GM12878 (cell line): ENCODE results near the gene UBE2E2. TPM values are rescaled to one million over a fixed set of nuclear protein-coding genes. Genes with fewer than 3 reads are reported as not detected.
A peak's percentile ranks its signal among the peaks of the same experiment; 100 is the strongest.

Experiments
- ATAC-seq: fragments of 200-7000 bp; cut with Tn5 transposase; 3 replicates; pipeline ENCODE4 v1.9.1; 2020; ENCODE audit warnings: mild to moderate bottlenecking, moderate library complexity
- BruUV-seq: library from RNA; stranded (reverse); fragments of 400-500 nt; replicated peaks from 2 replicates; lab custom pipeline; 2021; lab: Mats Ljungman, UMichigan
- CTCF ChIA-PET: fragments of 300-600 bp; sonication (Branson Sonifier 250); formaldehyde crosslinking; extraction: SDS; loops from one replicate; lab custom pipeline; 2021; ENCODE audit warnings: inconsistent platforms; lab: Yijun Ruan, JAX
- POLR2A ChIA-PET: fragments of 350-600 bp; formaldehyde crosslinking; extraction: SDS; loops from one replicate; lab custom pipeline; 2021; ENCODE audit warnings: inconsistent platforms; lab: Charles Lee
- RAD21 ChIA-PET: fragments of 300-600 bp; sonication (Branson Sonifier 250); formaldehyde crosslinking; loops from one replicate; lab custom pipeline; 2023; ENCODE audit warnings: antibody characterized with exemption; ENCODE audit not compliant: unreplicated experiment; lab: Charles Lee
- SMC1A ChIA-PET: fragments of 300-600 bp; sonication (Branson Sonifier 250); formaldehyde crosslinking; loops from one replicate; lab custom pipeline; 2023; ENCODE audit not compliant: unreplicated experiment, uncharacterized antibody; lab: Charles Lee
- DNase-seq: peaks from one replicate; pipeline ENCODE4 v3.0.0-alpha.2; 2011; ENCODE audit warnings: low read depth, low spot score
- FAIRE-seq: peaks from 3 replicates; lab custom pipeline; 2011; peaks lifted over from hg19 to GRCh38; lab: Jason Lieb, UNC
- H2AFZ ChIP-seq: 2 replicates; pipeline ENCODE4 v1.6.0; 2011; ENCODE audit warnings: low read depth, low read length, control low read depth; ENCODE audit not compliant: control insufficient read depth
- H3K27ac ChIP-seq: 2 replicates; pipeline ENCODE4 v1.5.1; 2011; ENCODE audit warnings: control low read depth; ENCODE audit not compliant: control insufficient read depth, insufficient read depth
- H3K27me3 ChIP-seq, 2 experiments: replicated peaks in 1 of 2; 2 replicates each; pipeline versions ENCODE4 v1.6.0 to v1.6.1; 2011; ENCODE audit warnings: low read length in 1 of 2; ENCODE audit not compliant: control insufficient read depth in 2 of 2, insufficient read depth in 2 of 2
- H3K36me3 ChIP-seq, 2 experiments: 2 replicates each; pipeline ENCODE4 v1.5.1; 2011; ENCODE audit warnings: low read length in 1 of 2; ENCODE audit not compliant: control insufficient read depth in 2 of 2, insufficient read depth in 2 of 2
- H3K4me1 ChIP-seq: 2 replicates; pipeline ENCODE4 v1.6.1; 2011; ENCODE audit warnings: mild to moderate bottlenecking, low read length, moderate library complexity, mixed read lengths; ENCODE audit not compliant: control insufficient read depth, insufficient read depth
- H3K4me2 ChIP-seq: 2 replicates; pipeline ENCODE4 v1.6.0; 2011; ENCODE audit warnings: control low read depth; ENCODE audit not compliant: control insufficient read depth, insufficient read depth
- H3K4me3 ChIP-seq: fragments of 200-600 bp; sonication (generic); 2 replicates; pipeline ENCODE4 v1.5.1; 2016
- H3K79me2 ChIP-seq: 2 replicates; pipeline ENCODE4 v1.6.0; 2011; ENCODE audit warnings: low read length; ENCODE audit not compliant: control insufficient read depth, insufficient read depth
- H3K9ac ChIP-seq: 2 replicates; pipeline ENCODE4 v1.8.0; 2011; ENCODE audit warnings: low read length, control low read depth, mixed read lengths; ENCODE audit not compliant: control insufficient read depth, insufficient read depth
- H3K9me3 ChIP-seq: replicated peaks from 3 replicates; pipeline ENCODE4 v1.5.1; 2011; ENCODE audit warnings: mild to moderate bottlenecking, low read length; ENCODE audit not compliant: control insufficient read depth, insufficient read depth
- H4K20me1 ChIP-seq: 2 replicates; pipeline ENCODE4 v1.6.0; 2011; ENCODE audit not compliant: control insufficient read depth, insufficient read depth
- CBX3 ChIP-seq: fragments of 200-600 bp; sonication (generic); IDR thresholded peaks from 2 replicates; pipeline ENCODE4 v1.6.1; 2016; ENCODE audit warnings: low read depth, borderline replicate concordance
- CHD2 ChIP-seq: IDR thresholded peaks from 2 replicates; pipeline ENCODE4 v1.6.1; 2011; ENCODE audit warnings: low read depth, low read length, improper control_type of control experiment, borderline replicate concordance
- CREB1 ChIP-seq: IDR thresholded peaks from 2 replicates; pipeline ENCODE4 v1.6.1; 2012; ENCODE audit warnings: low read depth, mild to moderate bottlenecking, inconsistent platforms
- E4F1 ChIP-seq: fragments of 450-650 bp; IDR thresholded peaks from 2 replicates; pipeline ENCODE4 v1.6.1; 2018; ENCODE audit warnings: borderline replicate concordance, mild to moderate bottlenecking; ENCODE audit not compliant: partially characterized antibody
- ETV6 ChIP-seq, 2 experiments: fragments of 450-650 bp in 1 of 2; IDR thresholded peaks in 1 of 2; conservative IDR thresholded peaks in 1 of 2; 2 replicates each; pipeline ENCODE4 v1.6.1; 2014; ENCODE audit warnings: antibody characterized with exemption in 1 of 2, borderline replicate concordance in 1 of 2, low read depth in 1 of 2, mild to moderate bottlenecking in 1 of 2, moderate library complexity in 1 of 2
- JUNB ChIP-seq: IDR thresholded peaks from 2 replicates; pipeline ENCODE4 v1.6.1; 2016; ENCODE audit warnings: antibody characterized with exemption, mild to moderate bottlenecking
- MXI1 ChIP-seq: fragments of 150-350 bp; IDR thresholded peaks from 2 replicates; pipeline ENCODE4 v1.6.1; 2011; ENCODE audit warnings: low read depth, mild to moderate bottlenecking, inconsistent platforms, low read length, improper control_type of control experiment
- NFIC ChIP-seq: IDR thresholded peaks from 2 replicates; pipeline ENCODE4 v1.6.1; 2012; ENCODE audit warnings: low read depth, mild to moderate bottlenecking, inconsistent platforms, low read length, moderate library complexity
- NR2C2 ChIP-seq: IDR thresholded peaks from 2 replicates; pipeline ENCODE4 v1.6.1; 2011; ENCODE audit warnings: borderline replicate concordance, low read depth; ENCODE audit not compliant: control insufficient read depth, insufficient read length
- RUNX3 ChIP-seq: IDR thresholded peaks from 2 replicates; pipeline ENCODE4 v1.6.1; 2012; ENCODE audit warnings: low read length, inconsistent platforms
- SRF ChIP-seq, 2 experiments: IDR thresholded peaks; 2 replicates each; pipeline ENCODE4 v1.6.1; 2011; ENCODE audit warnings: low read depth in 2 of 2, low read length in 2 of 2, mild to moderate bottlenecking in 1 of 2, moderate library complexity in 1 of 2
- TAF1 ChIP-seq: IDR thresholded peaks from 2 replicates; pipeline ENCODE4 v1.6.1; 2011; ENCODE audit warnings: mild to moderate bottlenecking, low read depth, low read length, borderline replicate concordance
- TCF12 ChIP-seq: IDR thresholded peaks from 2 replicates; pipeline ENCODE4 v1.6.1; 2011; ENCODE audit warnings: low read depth, mild to moderate bottlenecking, low read length
- ZNF24 ChIP-seq: fragments of 450-650 bp; IDR thresholded peaks from 2 replicates; pipeline ENCODE4 v1.6.1; 2017; ENCODE audit warnings: antibody characterized with exemption, mild to moderate bottlenecking
- ZNF384 ChIP-seq: IDR thresholded peaks from 2 replicates; pipeline ENCODE4 v1.6.1; 2012; ENCODE audit warnings: low read depth, mild to moderate bottlenecking, low read length, improper control_type of control experiment, borderline replicate concordance
- ZZZ3 ChIP-seq: IDR thresholded peaks from 2 replicates; pipeline ENCODE4 v1.6.1; 2011; ENCODE audit warnings: low read depth; ENCODE audit not compliant: control insufficient read depth, insufficient read length
- in situ Hi-C: fragments of 300-500 bp; cut with MboI; formaldehyde crosslinking; loops from 9 replicates; pipeline ENCODE4 v1.14.3; 2018; ENCODE audit warnings: mixed read lengths
- intact Hi-C: fragments of 100-400 bp; cut with micrococcal nuclease; formaldehyde crosslinking; loops from one replicate; pipeline ENCODE4 v1.14.2; 2022; ENCODE audit not compliant: unreplicated experiment
- polyA plus RNA-seq, 11 experiments: library from polyadenylated mRNA; depleted of rRNA in 4 of 11; unstranded in 6 of 11; stranded (reverse) in 5 of 11; fragments of >200 nt; fragmentation: Nextera tagmentation in 4 of 11; fragmentation: Illumina TruSeq in 1 of 11; extraction: Ambion mirVana in 4 of 11; extraction: Trizol in 1 of 11; gene quantifications; 1 replicate in 1 of 11; 2 replicates in 10 of 11; pipeline versions ENCODE4 v1.2.1 to v1.2.3, GENCODE V29; 2011 to 2016; ENCODE audit warnings: inconsistent platforms in 2 of 11, missing spikeins in 2 of 11, low read depth in 1 of 11
- total RNA-seq, 4 experiments: library from RNA; depleted of rRNA in 3 of 4; stranded (reverse); fragments of >200 nt in 3 of 4; fragmentation: Illumina TruSeq in 1 of 4; extraction: Trizol in 1 of 4; gene quantifications; 2 replicates each; pipeline versions ENCODE4 v1.2.1 to v1.2.3, GENCODE V29; 2013 to 2021
- TF ChIP-seq, protein P1 (sequence below): fragments of 450-650 bp; conservative IDR thresholded peaks from 2 replicates; pipeline ENCODE4 v1.6.1; 2017; ENCODE audit warnings: mild to moderate bottlenecking, moderate library complexity
- TF ChIP-seq, protein P2 (sequence below): fragments of 450-650 bp; IDR thresholded peaks from 2 replicates; pipeline ENCODE4 v1.6.1; 2017; ENCODE audit warnings: mild to moderate bottlenecking, low read depth, inconsistent platforms; ENCODE audit not compliant: poor library complexity, severe bottlenecking

The UBE2E2 gene
- total and polyA plus RNA-seq, 10 of the 15 experiments (the other 5 are each of a cell fraction or from before 2014, with no cell fraction given) = 8.7 to 71.0 (median 36.4) TPM

GRCh38 chr3:23253214-23253613 is 50.1 kb downstream of the UBE2E2 start:
- Histone ChIP-seq H2AFZ (no peak overlapping the region), H3K4me1 (peaks cover 7% of the 10 kb centered on the region; the same call in 1 of the 2 replicates), H4K20me1 (no peaks in the 10 kb centered on the region), H3K36me3 (no peaks in the 10 kb centered on the region), H3K4me3 (0 out of 2 replicates have a peak overlapping the region, but pooled peaks have one; percentile 15), H3K9ac (no peak overlapping the region), H3K27ac (peak overlapping the region; percentile 20; the same call in 1 of the 2 replicates), H3K79me2 (peaks cover 30% of the 10 kb centered on the region), H3K27me3 (no peaks in the 10 kb centered on the region), H3K4me2 (peak overlapping the region; percentile 28; the same call in 1 of the 2 replicates), H3K9me3 (no peaks in the 10 kb centered on the region)
- in situ Hi-C loops = no loop called here
- RAD21 ChIA-PET = interaction anchor here (1.0 to 1.4 kb wide), 3 partner anchors 32 to 84 kb away, joined by 3 to 5 read pairs (median 3); no protein-coding TSS in a partner anchor
- intact Hi-C loops = no loop called here
- CTCF ChIA-PET = no interaction called here
- SMC1A ChIA-PET = interaction anchor here (0.7 to 2.5 kb wide), 7 partner anchors 9 to 148 kb away, joined by 3 to 11 read pairs (median 5); no protein-coding TSS in a partner anchor
- FAIRE-seq (peak; percentile 56), ATAC-seq (peak; percentile 89), DNase-seq (peak; percentile 48)
- POLR2A ChIA-PET = interaction anchor here (0.6 kb wide), 1 partner anchor 50 kb away, joined by 3 read pairs; the partner anchor contains the start of gene UBE2E2
- BruUV-seq = no TSS peak
- TF ChIP-seq, protein P1, sequence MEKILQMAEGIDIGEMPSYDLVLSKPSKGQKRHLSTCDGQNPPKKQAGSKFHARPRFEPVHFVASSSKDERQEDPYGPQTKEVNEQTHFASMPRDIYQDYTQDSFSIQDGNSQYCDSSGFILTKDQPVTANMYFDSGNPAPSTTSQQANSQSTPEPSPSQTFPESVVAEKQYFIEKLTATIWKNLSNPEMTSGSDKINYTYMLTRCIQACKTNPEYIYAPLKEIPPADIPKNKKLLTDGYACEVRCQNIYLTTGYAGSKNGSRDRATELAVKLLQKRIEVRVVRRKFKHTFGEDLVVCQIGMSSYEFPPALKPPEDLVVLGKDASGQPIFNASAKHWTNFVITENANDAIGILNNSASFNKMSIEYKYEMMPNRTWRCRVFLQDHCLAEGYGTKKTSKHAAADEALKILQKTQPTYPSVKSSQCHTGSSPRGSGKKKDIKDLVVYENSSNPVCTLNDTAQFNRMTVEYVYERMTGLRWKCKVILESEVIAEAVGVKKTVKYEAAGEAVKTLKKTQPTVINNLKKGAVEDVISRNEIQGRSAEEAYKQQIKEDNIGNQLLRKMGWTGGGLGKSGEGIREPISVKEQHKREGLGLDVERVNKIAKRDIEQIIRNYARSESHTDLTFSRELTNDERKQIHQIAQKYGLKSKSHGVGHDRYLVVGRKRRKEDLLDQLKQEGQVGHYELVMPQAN = no peak
- no peak for TF ChIP-seq TCF12
- TF ChIP-seq ZNF24 = no peak
- no peak for TF ChIP-seq SRF (IDR thresholded peaks at IDR 0.05; ENCODE audit: low read depth in 2 of 2, low read length in 2 of 2)
- no peak for TF ChIP-seq CREB1
- TF ChIP-seq ZNF384 = no peak
- TF ChIP-seq ETV6 (conservative IDR thresholded peaks at IDR 0.05 in 1 of 2, IDR thresholded peaks at IDR 0.05 in 1 of 2; ENCODE audit: borderline replicate concordance in 1 of 2, low read depth in 1 of 2) = peak in 1 of 2 experiments; percentile 41; a peak in 1 of 4 replicates
- peak; percentile 13; the same call in 1 of the 2 replicates for TF ChIP-seq JUNB
- TF ChIP-seq RUNX3 = peak; percentile 28; the same call in 1 of the 2 replicates
- TF ChIP-seq NR2C2 = no peak
- TF ChIP-seq, protein P2, sequence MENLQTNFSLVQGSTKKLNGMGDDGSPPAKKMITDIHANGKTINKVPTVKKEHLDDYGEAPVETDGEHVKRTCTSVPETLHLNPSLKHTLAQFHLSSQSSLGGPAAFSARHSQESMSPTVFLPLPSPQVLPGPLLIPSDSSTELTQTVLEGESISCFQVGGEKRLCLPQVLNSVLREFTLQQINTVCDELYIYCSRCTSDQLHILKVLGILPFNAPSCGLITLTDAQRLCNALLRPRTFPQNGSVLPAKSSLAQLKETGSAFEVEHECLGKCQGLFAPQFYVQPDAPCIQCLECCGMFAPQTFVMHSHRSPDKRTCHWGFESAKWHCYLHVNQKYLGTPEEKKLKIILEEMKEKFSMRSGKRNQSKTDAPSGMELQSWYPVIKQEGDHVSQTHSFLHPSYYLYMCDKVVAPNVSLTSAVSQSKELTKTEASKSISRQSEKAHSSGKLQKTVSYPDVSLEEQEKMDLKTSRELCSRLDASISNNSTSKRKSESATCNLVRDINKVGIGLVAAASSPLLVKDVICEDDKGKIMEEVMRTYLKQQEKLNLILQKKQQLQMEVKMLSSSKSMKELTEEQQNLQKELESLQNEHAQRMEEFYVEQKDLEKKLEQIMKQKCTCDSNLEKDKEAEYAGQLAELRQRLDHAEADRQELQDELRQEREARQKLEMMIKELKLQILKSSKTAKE = no peak
- peak; percentile 32; the same call in 1 of the 2 replicates for TF ChIP-seq NFIC
- TF ChIP-seq CHD2 = no peak
- TF ChIP-seq MXI1 = no peak
- no peak for TF ChIP-seq CBX3
- TF ChIP-seq E4F1 = no peak
- no peak for TF ChIP-seq ZZZ3
- no peak for TF ChIP-seq TAF1
